ENCODE results near the gene GREM2.

- no peak for TF ChIP-seq CTCF (IDR thresholded peaks at IDR 0.05)
- TF ChIP-seq POLR2A (IDR thresholded peaks at IDR 0.05) = no peak
These were observed 58.6 kb downstream of the GREM2 start for GRCh38 chr1:240553351-240553750.
